GM20431 (cell line): ENCODE results near the gene AXIN1.
"Not testable (repeated sequence)": the region's sequence is repeated elsewhere in the genome, so short reads cannot be mapped to it uniquely, and the experiment has no call there.

Source experiments
- in situ Hi-C: fragments of 300-500 bp; cut with MseI, MboI; formaldehyde crosslinking; loops from one replicate; pipeline ENCODE4 v1.15.0; 2020; ENCODE audit warnings: low sequenced_read_pairs; ENCODE audit not compliant: unreplicated experiment

AXIN1 gene

GRCh38 chr16:356741-357140 is 4.2 kb upstream of the AXIN1 start:
- in situ Hi-C loops, result no loop called here

GRCh38 chr16:354971-355461 is 2.5 kb upstream of the AXIN1 start:
- in situ Hi-C loops, result no loop called here

- in situ Hi-C loops, result no loop called here
Measured at GRCh38 chr16:354291-354881, 1.9 kb upstream of the AXIN1 start.

GRCh38 chr16:353404-354290 is 1.1 kb upstream of the AXIN1 start:
- in situ Hi-C loops, result no loop called here

GRCh38 chr16:351804-352520 is 561 bp downstream of the AXIN1 start:
- in situ Hi-C loops, result no loop called here

- in situ Hi-C loops, result no loop called here
Measured at GRCh38 chr16:350203-350602, 2.3 kb downstream of the AXIN1 start.

GRCh38 chr16:349211-349610 is 3.3 kb downstream of the AXIN1 start:
- in situ Hi-C loops, result no loop called here

GRCh38 chr16:348495-348894 is 4.0 kb downstream of the AXIN1 start:
- in situ Hi-C loops, result not testable (repeated sequence)

- in situ Hi-C loops, result no loop called here
Measured at GRCh38 chr16:347203-347602, 5.3 kb downstream of the AXIN1 start.

GRCh38 chr16:346587-346986 is 5.9 kb downstream of the AXIN1 start:
- in situ Hi-C loops, result no loop called here

- in situ Hi-C loops, result no loop called here
Measured at GRCh38 chr16:345772-346171, 6.8 kb downstream of the AXIN1 start.

- in situ Hi-C loops, result no loop called here
Measured at GRCh38 chr16:342455-343213, 9.9 kb downstream of the AXIN1 start.

GRCh38 chr16:341974-342336 is 10.6 kb downstream of the AXIN1 start:
- in situ Hi-C loops, result not testable (repeated sequence)

- in situ Hi-C loops, result not testable (repeated sequence)
Measured at GRCh38 chr16:341095-341973, 11.2 kb downstream of the AXIN1 start.

- in situ Hi-C loops, result no loop called here
Measured at GRCh38 chr16:340370-341091, 12.0 kb downstream of the AXIN1 start.

GRCh38 chr16:339680-340079 is 12.8 kb downstream of the AXIN1 start:
- in situ Hi-C loops, result no loop called here

- in situ Hi-C loops, result no loop called here
Measured at GRCh38 chr16:337975-338575, 14.4 kb downstream of the AXIN1 start.

- in situ Hi-C loops, result no loop called here
Measured at GRCh38 chr16:337437-337836, 15.1 kb downstream of the AXIN1 start.
